Spleen (tissue), 11 donors: ENCODE results near the gene REV1. TPM values are rescaled to one million over a fixed set of nuclear protein-coding genes. Genes with fewer than 3 reads are reported as not detected.

Source experiments
- DNase-seq: peaks from one replicate; pipeline ENCODE4 v3.0.0-alpha.2; 2020
- H3K27ac ChIP-seq, 8 donors: fragments of 200-600 bp; sonication (generic) in 7 of 8; 1 replicate in 4 of 8; 2 replicates in 4 of 8; pipeline versions ENCODE4 v1.5.0 to v1.8.0; 2016 to 2021; ENCODE audit warnings: inconsistent platforms in 4 of 8, mild to moderate bottlenecking in 4 of 8, moderate library complexity in 1 of 8
- H3K27me3 ChIP-seq, 7 donors: fragments of 200-600 bp; sonication (generic) in 6 of 7; replicated peaks in 1 of 7; 1 replicate in 4 of 7; 2 replicates in 3 of 7; pipeline versions ENCODE4 v1.5.0 to v1.8.0; 2016 to 2021; ENCODE audit warnings: inconsistent platforms in 3 of 7, mild to moderate bottlenecking in 1 of 7
- H3K36me3 ChIP-seq, 6 donors: fragments of 200-600 bp; sonication (generic) in 5 of 6; 1 replicate in 4 of 6; 2 replicates in 2 of 6; pipeline versions ENCODE4 v1.5.0 to v1.8.0; 2016 to 2021; ENCODE audit warnings: inconsistent platforms in 2 of 6
- H3K4me1 ChIP-seq, 6 donors: fragments of 200-600 bp; sonication (generic) in 5 of 6; 1 replicate in 3 of 6; 2 replicates in 3 of 6; pipeline versions ENCODE4 v1.5.0 to v1.8.0; 2016 to 2021; ENCODE audit warnings: inconsistent platforms in 3 of 6
- H3K4me3 ChIP-seq, 8 donors: fragments of 200-600 bp; sonication (generic) in 7 of 8; 1 replicate in 4 of 8; 2 replicates in 4 of 8; pipeline versions ENCODE4 v1.5.0 to v1.8.0; 2016 to 2021; ENCODE audit warnings: inconsistent platforms in 4 of 8, mild to moderate bottlenecking in 4 of 8, moderate library complexity in 2 of 8
- H3K9me3 ChIP-seq, 8 donors: fragments of 200-600 bp; sonication (generic) in 7 of 8; 1 replicate in 4 of 8; 2 replicates in 4 of 8; pipeline versions ENCODE4 v1.5.0 to v1.8.0; 2016 to 2021; ENCODE audit warnings: inconsistent platforms in 4 of 8
- POLR2A ChIP-seq, 3 donors: fragments of 450-650 bp; IDR thresholded peaks; one replicate each; pipeline ENCODE4 v1.5.1; 2017; ENCODE audit warnings: antibody characterized with exemption in 3 of 3, mild to moderate bottlenecking in 1 of 3
- POLR2AphosphoS5 ChIP-seq, 3 donors: sonication (generic); formaldehyde crosslinking; IDR thresholded peaks; one replicate each; pipeline ENCODE4 v1.5.1; 2017; ENCODE audit warnings: antibody characterized with exemption in 3 of 3
- WGBS, 5 donors: extraction: QIAGEN DNeasy Blood & Tissue Kit in 3 of 5; methylation state at CpG; one replicate each; pipeline versions ENCODE4 v1.1.5 to v1.1.7; 2013 to 2018; 5-methylcytosine and 5-hydroxymethylcytosine counted together
- intact Hi-C: fragments of 100-400 bp; cut with DNase I; formaldehyde crosslinking; loops from one replicate; pipeline ENCODE4 v1.15.0; 2023; ENCODE audit warnings: low total_unique reads
- polyA plus RNA-seq, 3 donors: library from polyadenylated mRNA; stranded (reverse); fragments of 200-250 nt; gene quantifications; one replicate each; pipeline ENCODE4 v1.2.1, GENCODE V29; 2013
- total RNA-seq, 7 donors: library from RNA; depleted of rRNA in 3 of 7; stranded (reverse); fragments of >200 nt in 3 of 7; fragmentation: NEBNext Ultra II Directional in 4 of 7; extraction: Animal tissue kit (Norgen Biotek cat#: 25700) in 4 of 7; gene quantifications; one replicate each; pipeline versions ENCODE4 v1.1.0 to v1.2.1, GENCODE V29; 2016 to 2021
- TF ChIP-seq, protein P1 (sequence below), 11 experiments: fragments of 200-600 bp in 7 of 11; fragments of 450-650 bp in 4 of 11; sonication (generic) in 4 of 11; IDR thresholded peaks in 8 of 11; conservative IDR thresholded peaks in 3 of 11; 1 replicate in 7 of 11; 2 replicates in 4 of 11; pipeline versions ENCODE4 v1.4.0 to v1.8.0; 2016 to 2021; ENCODE audit warnings: antibody characterized with exemption in 11 of 11, inconsistent platforms in 4 of 11, mild to moderate bottlenecking in 1 of 11
- donor health status: healthy with polysubstance abuse.
- donor health status: DM: no; HTN: no; CAD: no; lungs with moderate emphysema.
- donor health status: DM: no; HTN: no; CAD: no.
- donor health status: Bipolar disorder and iron deficiency.
- donor health status: healthy.
- donor health status: DM: no; HTN: no; CAD: no.
- donor health status: DM: yes; HTN: yes; CAD: no.

REV1 gene
- total and polyA plus RNA-seq, 10 donors: 12.0 to 75.1 (median 50.6) TPM

DNA sequence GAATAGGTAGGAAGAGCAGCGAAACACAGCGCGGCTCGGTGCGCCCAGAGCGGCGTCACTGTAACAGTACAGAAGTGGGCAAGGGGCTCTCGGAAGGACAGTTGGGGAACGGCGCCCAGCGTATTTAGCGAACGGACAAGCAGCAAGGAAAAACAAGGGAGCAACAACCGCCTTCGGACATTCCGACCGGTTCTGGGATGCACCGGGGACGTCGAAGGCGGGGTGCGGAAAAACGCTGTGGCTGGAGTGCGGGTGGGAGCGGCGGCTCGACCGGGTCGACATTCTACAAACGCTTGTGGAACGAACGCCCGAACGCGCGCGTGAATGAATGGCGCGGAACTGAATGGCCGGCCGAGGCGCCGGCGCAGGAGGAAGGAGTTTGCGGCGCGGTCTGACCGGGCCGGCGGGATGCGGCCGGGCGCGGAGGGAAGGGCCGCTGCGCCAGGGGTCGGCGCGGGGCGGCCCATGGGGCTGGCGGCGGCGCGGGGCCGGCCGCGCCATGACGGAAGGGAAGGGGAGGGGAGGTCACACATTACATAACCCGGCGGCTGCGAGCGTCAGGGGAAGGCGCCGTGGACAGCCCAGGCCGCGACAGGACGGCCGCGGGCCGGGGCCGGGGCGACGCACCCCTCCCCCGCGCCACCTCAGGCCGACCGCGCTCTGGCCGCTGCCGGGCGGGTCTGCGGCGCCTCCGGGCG, 605 bp downstream of the REV1 start:
- peak; percentile 93 for DNase-seq
- TF ChIP-seq, protein P1, sequence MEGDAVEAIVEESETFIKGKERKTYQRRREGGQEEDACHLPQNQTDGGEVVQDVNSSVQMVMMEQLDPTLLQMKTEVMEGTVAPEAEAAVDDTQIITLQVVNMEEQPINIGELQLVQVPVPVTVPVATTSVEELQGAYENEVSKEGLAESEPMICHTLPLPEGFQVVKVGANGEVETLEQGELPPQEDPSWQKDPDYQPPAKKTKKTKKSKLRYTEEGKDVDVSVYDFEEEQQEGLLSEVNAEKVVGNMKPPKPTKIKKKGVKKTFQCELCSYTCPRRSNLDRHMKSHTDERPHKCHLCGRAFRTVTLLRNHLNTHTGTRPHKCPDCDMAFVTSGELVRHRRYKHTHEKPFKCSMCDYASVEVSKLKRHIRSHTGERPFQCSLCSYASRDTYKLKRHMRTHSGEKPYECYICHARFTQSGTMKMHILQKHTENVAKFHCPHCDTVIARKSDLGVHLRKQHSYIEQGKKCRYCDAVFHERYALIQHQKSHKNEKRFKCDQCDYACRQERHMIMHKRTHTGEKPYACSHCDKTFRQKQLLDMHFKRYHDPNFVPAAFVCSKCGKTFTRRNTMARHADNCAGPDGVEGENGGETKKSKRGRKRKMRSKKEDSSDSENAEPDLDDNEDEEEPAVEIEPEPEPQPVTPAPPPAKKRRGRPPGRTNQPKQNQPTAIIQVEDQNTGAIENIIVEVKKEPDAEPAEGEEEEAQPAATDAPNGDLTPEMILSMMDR (IDR thresholded peaks at IDR 0.05 in 8 of 11, conservative IDR thresholded peaks at IDR 0.05 in 3 of 11): no peak
- peak in 1 of 3 donors; percentile 20 for TF ChIP-seq POLR2A (IDR thresholded peaks at IDR 0.05)
- peak in 2 of 3 donors; percentile 6 to 12 for TF ChIP-seq POLR2AphosphoS5 (IDR thresholded peaks at IDR 0.05)
- peak overlapping the region; percentile 74 to 98 (median 90) for H3K4me3 ChIP-seq
- peak overlapping the region; percentile 91 to 99 (median 96) for H3K27ac ChIP-seq
- H3K36me3 ChIP-seq: no peaks in the 10 kb centered on the region
- intact Hi-C loops: no loop called here
- H3K4me1 ChIP-seq: peaks cover 16 to 47% (median 41%) of the 10 kb centered on the region in 6 donors
- no peaks in the 10 kb centered on the region for H3K27me3 ChIP-seq
- H3K9me3 ChIP-seq: no peaks in the 10 kb centered on the region
- 0 to 1% (median 0%) methylated on average over 29 to 95 of the region's 95 CpGs for WGBS, 5 donors

DNA sequence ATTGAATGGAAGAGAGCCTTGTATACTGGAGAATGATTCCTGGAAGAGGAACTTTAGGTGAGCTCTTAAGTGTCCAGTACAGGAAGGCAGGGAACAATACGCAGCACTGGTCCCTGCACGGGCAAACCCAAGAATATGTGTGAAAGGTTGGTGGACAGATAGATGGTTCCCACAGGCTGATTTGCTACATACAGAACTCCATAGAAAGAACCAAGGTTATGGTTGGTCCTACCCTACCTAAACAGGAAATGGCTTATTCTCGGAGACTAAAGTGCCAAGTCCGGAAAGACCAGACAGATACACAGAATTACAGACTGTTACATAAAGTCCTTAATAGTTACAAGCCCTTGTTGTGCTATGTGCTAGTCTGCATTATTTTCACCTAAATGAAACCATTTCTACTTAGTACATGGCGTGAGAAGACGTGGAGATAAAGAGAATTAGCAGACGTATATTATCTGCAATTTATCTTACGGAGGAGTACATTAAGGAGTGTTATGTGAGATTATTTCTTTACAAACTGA, 1.2 kb downstream of the REV1 start:
- H3K4me3 ChIP-seq: peak overlapping the region; percentile 74 to 98 (median 90)
- no peaks in the 10 kb centered on the region for H3K27me3 ChIP-seq
- H3K36me3 ChIP-seq: no peaks in the 10 kb centered on the region
- DNase-seq: no peak
- no peaks in the 10 kb centered on the region for H3K9me3 ChIP-seq
- H3K27ac ChIP-seq: peak overlapping the region; percentile 73 to 99 (median 96)
- 2 to 6% (median 3%) methylated on average over 8 of the region's 8 CpGs for WGBS, 5 donors
- peaks cover 16 to 53% (median 45%) of the 10 kb centered on the region in 6 donors for H3K4me1 ChIP-seq
- intact Hi-C loops: no loop called here
- TF ChIP-seq POLR2AphosphoS5 (IDR thresholded peaks at IDR 0.05): no peak
- TF ChIP-seq POLR2A (IDR thresholded peaks at IDR 0.05): no peak
- TF ChIP-seq, protein P1 (IDR thresholded peaks at IDR 0.05 in 8 of 11, conservative IDR thresholded peaks at IDR 0.05 in 3 of 11): no peak

DNA sequence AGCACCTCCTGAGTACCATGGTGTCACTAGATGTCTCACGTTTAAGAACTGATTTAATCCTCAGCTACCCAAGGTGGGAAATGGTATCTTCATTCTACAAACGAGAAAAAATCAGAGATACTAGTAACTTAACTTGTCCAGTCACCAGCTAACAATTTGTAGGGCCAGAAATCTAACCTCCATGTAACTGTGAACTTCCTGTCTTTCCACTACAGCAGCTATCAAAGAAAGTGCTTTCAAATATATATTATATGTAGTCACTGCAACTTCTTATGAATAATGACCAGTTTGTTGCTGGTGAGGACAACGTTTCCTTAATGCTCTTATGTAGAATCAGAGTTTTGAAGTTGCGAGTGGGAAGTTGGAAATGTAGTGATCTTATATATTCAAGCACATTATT, 1.9 kb downstream of the REV1 start:
- DNase-seq: no peak
- intact Hi-C loops: no loop called here
- Histone ChIP-seq H3K4me1 (peaks cover 16 to 60% (median 46%) of the 10 kb centered on the region in 6 donors), H3K27me3 (no peaks in the 10 kb centered on the region), H3K4me3 (peak overlapping the region in 2 of 8 donors; percentile 77 to 91), H3K36me3 (no peaks in the 10 kb centered on the region), H3K27ac (peak overlapping the region in 1 of 8 donors; percentile 99), H3K9me3 (no peaks in the 10 kb centered on the region)
- TF ChIP-seq POLR2A (IDR thresholded peaks at IDR 0.05) (no peak), POLR2AphosphoS5 (IDR thresholded peaks at IDR 0.05) (no peak)
- TF ChIP-seq, protein P1 (IDR thresholded peaks at IDR 0.05 in 8 of 11, conservative IDR thresholded peaks at IDR 0.05 in 3 of 11): no peak
- WGBS, 5 donors: 45 to 58% (median 51%) methylated on average over 4 of the region's 4 CpGs; no CpG with 5 or more reads in 2 of the 5 donors

DNA sequence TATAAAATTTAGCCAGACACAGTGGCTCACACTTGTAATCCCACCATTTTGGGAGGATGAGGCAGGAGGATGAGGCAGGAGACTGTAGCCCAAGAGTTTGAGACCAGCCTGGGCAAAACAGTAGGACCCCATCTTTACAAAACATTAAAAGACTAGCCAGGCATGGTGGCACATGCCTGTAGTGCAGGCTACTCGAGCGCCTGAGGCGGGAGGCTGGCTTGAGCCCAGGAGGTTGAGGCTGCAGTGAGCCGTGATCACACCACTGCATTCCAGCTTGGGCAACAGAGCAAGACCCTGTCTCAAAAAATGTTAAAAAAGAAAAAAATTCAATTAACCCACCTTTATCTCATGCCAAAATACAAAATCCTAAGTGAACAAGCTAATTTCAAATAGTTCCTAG, 4.0 kb downstream of the REV1 start:
- intact Hi-C loops: no loop called here
- DNase-seq: no peak
- WGBS, 5 donors: 84 to 97% (median 92%) methylated on average over 4 of the region's 4 CpGs
- TF ChIP-seq POLR2A (IDR thresholded peaks at IDR 0.05) (no peak), POLR2AphosphoS5 (IDR thresholded peaks at IDR 0.05) (no peak)
- TF ChIP-seq, protein P1 (IDR thresholded peaks at IDR 0.05 in 8 of 11, conservative IDR thresholded peaks at IDR 0.05 in 3 of 11): no peak
- Histone ChIP-seq H3K36me3 (no peaks in the 10 kb centered on the region), H3K9me3 (no peaks in the 10 kb centered on the region), H3K27ac (no peak overlapping the region), H3K4me1 (peaks cover 19 to 74% (median 46%) of the 10 kb centered on the region in 6 donors), H3K27me3 (no peaks in the 10 kb centered on the region), H3K4me3 (no peak overlapping the region)
